ENCODE measurements around the gene GRIK2.

The GRIK2 gene

DNA sequence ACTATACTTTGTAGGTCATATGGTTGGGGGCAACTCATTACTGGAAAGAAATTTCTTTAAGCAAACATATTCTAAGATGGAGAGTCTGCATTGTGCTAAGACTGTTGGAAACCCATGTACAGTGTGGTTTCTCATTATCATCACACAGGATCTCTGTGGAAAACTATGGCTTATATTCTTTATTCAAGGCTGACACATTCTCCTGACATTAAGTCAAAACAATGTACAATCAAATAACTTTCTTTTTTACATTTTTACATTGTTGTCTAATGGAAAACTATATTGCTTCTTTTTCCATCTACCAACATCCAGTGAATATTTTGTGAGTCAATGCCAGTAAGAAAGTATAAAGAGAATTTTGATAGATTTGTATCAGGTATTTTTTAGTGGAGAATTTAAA lies 417.6 kb downstream of the GRIK2 start:
- no peak for DNase-seq

DNA sequence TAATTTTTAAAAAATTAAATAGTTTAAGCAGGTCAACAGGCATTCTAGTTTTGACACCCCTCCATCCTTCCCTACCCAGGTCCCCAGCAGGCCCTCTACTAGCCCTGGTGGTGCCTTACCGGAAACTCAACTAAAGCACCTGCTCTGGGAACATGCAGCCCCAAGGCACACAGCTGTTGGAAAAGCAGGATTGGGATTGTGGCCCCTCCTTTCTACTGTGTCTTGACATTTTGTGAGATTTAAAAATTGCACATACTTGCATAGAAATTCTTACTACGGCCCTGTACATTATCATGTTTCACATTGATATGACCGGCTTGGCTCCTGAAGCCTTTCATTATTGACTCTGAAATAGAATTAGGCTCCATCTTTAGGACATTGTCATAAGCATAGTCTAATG lies 423.2 kb downstream of the GRIK2 start:
- no peak for DNase-seq

DNA sequence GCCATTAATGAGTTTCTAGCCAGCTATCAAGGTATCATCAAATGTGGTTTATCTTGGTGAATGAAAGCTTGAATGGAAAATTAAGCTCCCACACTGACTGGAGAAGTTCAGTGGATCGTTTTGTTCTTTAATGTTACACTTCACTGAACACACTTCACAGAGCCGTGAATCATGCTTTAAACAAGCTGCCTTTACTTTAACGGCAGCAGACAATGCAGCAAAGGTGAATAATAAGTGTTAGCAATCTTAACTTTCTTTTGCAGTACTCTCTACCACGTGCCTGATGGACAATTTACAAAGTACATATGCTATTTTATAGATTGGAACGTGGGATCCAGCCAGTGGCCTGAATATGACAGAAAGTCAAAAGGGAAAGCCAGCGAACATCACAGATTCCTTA lies 424.5 kb downstream of the GRIK2 start:
- no peak for DNase-seq

DNA sequence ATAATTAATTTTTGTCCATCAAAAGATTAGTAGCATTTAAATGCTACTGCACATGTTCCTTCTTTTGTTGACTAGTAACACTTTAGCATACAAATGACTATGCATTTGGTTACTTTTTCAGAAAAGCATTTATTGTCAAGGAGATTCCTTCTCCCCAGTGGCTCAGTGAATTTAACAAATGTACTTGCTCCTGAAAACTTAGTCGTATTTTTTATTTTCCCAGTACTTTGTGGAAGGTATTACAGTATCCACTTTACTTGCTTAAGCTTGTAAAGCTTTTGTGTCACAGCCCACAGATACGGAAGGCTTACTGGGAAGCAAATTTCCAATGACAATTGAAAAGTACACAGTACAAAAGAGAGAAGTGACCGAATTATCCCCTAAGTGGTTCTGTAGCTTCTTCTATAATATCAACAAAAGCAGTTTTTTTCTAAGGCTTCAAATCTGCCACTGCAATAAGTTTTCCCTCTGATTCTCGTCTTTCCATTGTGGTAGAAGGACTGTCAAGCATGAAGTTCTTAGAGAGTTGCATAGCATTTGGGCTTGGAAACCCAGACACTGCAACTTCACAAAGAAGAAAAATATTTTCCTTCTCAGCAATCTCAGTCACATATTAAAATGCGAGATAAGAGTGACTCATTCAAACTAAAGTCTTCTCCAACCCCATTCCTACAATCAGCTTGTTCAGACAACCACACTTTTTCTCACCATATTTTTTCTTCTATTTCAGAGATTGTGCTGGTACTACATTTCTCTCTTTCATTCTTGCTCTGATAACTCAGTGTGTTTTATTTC lies 431.2 kb downstream of the GRIK2 start:
- DNase-seq: no peak

DNA sequence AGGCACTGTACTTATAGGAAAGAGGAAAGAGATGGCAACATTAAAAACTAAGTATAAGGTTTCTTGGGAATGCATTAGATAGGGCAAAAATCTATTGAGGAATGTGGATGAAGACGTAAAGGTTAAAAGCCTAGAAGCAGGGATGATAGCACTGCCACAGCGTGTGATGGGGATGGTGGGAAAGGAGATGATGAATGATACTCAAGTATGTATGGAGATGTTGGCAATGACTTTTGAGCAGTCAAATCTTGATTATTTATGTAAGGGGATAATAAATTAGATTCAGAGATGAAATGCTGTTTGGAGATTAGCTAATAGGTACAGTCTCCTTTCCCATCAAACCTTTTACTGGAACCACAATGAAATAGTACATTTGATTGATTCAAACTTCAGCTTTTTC lies 432.8 kb downstream of the GRIK2 start:
- no peak for DNase-seq

DNA sequence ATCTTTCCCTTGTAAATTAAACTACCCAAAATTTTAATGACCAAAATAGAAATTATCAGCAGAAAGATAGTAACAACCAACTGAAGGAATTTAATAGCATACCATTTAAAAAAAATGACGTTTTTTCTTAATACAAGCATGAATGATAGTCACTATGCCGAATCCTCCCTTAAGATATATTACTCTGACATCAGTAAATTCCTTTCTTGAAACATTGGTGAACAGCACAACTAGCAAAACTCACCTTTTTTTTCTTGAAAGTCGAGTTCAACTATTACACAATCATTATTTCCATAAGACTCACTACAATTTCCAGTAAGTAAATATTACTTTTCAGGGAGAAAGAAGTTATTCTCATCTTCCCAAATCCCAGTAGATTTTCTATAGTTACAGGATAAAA lies 433.2 kb downstream of the GRIK2 start:
- DNase-seq: no peak

DNA sequence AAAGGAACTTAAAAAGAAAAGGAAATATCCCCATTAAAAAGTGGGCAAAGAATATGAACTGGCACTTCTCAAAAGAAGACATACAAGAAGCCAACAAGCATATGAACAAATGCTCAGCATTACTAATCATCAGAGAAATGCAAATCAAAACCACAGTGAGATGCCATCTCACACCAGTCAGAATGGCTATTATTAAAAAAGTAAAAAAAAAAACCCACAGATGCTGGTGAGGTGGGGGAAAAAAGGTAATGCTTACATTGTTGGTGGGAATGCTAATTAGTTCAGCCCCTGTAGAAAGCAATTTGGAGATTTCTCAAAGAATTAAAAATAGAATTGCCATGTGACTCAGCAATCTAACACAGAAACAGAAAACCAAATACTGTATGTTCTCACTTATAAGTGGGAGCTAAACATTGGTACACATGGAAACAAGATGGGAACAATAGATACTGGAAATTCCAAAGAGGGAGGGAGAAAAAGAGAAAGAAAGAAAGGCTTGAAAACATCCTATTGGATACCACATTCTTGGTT lies 437.1 kb downstream of the GRIK2 start:
- no peak for DNase-seq

DNA sequence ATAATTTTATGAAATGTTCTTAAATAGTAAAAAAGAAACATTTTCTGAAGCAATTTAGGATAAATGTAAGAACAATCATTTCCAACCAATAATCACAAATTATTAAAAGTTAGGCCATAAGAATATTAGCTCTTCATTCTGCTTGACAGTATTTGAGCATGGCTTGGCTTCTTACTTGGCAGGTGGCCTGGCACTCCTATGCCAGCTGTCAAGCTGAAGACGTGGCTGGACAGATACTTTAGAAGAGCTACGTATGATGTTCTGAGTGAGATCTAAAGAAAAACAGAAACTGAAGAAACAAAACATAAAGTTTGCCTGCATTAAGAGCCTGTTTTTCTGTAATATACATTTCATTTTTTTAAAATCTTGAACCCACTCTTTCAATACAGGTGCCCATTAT lies 438.9 kb downstream of the GRIK2 start:
- DNase-seq: no peak

DNA sequence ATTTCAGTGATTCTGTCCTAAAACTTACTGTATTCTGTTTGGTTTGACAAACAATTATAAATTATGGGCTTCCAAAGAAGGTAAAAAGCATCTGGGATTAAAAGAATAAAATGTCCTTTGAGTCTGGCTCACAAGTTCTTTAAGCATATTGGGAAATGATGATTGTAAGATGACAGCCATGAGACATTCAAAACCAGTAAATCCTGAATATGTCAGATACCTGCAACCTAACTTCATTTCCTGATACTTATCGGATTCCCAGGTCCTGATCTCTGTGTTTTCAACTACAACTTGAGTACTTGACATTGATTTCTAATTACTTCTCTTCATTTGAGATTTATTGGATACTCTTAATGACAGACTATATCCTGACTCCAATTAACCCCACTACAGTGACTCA lies 446.6 kb downstream of the GRIK2 start:
- DNase-seq: no peak

DNA sequence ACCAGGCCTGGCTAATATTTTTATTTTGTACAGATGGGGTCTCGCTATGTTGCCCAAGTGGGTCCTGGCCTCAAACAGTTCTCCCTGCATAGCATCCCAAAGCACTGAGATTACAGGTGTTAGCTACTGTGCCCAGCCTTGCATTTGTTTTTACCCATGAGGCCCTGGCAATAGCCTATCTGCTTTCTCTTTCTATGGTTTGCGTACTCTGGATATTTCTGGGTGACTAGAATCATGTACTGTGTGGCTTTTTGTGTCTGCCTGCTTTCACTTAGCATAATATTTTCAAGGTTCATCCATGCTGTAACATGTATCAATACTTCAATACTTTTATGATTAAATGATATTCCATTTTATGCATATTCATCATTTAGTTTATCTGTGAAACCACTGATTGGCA lies 451.7 kb downstream of the GRIK2 start:
- no peak for DNase-seq

DNA sequence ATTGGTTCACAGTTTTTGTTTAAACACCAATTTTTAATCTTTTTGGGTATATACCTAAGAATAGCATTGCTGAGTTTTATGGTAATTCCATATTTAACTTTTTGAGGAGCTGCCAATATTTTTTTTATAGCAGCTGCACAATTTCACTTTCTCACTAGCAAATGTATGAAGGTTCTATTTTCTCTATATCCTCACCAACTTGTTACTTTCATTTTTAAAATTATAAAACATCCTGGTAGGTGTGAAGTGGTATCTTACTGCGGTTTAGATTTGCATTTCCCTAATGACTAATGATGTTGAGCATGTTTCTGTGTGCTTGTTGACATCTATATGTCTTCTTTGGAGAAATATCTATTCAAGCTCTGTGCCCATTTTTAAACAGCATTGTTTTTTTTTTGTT lies 452.1 kb downstream of the GRIK2 start:
- DNase-seq: no peak

DNA sequence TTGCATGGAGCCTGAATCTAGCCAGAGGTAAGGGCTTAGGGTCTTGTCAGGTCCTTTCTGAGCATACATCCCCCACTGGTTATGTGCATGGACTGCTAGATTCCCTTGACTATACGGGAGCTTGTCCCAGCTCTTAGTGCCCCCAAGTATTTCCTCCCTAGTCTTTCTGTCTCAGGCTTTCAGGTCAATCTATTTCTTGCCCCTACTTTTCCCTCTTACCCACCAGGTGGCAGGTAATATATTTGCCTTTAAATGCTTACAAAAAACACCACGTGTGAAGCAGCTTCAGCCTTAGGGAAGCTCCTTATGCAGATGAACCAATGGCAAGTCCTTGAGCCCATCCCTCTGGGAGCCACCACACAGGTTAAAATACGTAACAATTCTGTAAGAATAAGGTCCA lies 454.2 kb downstream of the GRIK2 start:
- no peak for DNase-seq

DNA sequence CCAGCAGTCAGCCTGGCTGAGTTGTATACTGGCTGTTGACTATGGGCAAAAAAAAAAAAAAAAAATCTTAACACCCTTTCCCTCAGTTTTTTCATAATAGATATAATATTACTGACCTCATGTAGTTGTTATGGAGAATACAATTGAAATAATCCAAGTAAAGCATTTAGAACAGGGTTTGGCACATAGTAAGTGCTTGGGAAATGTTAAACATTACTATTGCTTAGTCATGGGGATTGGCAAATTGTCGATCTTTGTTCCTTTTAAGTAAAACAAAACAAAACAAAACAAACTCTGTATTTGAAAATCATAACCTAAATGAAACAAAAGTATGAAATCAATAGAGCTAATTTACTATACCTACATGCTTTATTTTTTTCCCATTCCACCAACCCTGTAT lies 458.4 kb downstream of the GRIK2 start:
- no peak for DNase-seq

DNA sequence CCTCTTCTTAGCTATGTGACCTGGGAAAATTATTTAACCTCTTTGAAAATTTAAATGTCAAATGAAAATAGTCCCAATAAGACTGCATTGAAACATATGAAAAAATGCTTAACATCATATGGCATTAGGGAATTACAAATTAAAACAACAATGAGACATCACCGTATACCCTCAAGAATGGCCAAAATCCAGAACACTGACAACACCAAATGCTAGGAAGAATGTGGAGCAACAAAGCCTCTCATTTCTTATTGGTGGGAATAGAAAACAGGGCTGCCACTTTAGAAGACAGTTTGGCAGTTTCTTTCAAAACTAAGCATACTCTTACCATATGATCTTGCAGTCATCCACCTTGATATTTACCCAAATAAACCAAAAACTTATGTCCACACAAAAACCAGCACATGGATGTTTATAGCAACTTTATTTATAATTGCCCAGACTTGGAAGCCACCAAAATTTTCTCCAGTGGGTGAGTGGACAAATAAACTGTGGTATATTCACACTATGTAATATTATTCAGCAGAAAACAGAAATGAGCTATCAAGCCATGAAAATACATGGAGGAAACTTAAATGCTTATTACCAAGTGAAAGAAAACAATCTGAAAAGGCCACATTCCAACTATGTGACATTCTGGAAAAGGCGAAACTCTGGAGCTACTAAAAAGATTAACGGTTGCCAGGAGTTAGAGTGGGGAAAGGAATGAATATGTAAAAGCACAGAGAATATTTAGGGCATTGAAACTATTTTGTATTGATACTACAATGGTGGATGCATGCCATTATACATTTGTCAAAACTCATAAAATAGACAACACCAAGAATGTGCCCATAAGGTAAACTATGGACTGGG lies 459.9 kb downstream of the GRIK2 start:
- DNase-seq: no peak

DNA sequence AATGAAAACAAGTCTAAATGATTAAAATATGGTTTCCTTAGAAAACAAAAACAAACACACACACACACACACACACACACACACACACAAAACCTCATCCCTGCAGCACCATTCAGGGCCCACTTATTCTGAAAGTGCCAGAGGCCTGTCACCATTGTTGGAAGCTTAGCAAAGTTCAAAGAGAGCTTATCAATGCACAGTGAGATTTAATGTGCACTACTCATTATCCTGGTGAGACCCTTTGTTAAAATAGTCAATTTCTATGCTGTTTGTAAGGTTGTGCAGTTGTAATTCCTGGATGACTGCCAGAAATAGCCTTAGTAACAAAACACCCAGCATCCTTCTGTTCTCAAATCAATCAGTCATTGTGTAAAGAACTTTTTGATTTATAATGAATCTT lies 482.9 kb downstream of the GRIK2 start:
- DNase-seq: no peak

DNA sequence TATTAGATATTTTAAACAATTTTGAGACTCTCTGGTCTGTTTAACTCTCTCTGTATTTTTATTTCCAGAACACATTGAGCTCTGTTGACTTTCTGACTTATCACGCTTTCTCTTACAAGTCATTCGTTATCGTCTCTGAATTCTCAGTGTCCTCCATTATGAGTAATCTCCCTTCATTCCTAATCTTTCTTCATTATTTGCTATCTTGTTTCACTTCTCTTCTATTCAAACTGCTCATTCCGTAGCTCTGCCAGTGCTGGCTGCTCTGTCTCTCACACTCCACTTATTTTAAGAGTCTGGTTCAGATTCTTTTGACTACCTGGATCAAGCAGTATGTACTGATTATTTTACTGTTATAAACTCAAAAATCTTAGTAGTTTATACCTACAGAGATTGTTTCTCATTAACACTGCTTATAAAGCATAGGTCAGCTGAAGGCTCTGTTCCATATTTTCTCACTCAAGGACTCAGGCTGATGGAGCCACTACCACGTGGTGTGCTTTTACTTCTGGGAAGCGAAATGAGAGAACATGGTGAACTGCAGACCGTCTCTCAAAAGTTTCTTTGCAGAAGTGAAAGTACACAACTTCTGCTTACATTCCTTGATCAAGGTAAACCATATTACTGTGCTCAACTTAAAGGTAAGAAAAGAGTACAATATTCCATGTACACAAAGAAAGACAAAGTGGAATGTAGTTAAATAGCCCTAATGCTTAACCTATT lies 485.2 kb downstream of the GRIK2 start:
- DNase-seq: no peak

DNA sequence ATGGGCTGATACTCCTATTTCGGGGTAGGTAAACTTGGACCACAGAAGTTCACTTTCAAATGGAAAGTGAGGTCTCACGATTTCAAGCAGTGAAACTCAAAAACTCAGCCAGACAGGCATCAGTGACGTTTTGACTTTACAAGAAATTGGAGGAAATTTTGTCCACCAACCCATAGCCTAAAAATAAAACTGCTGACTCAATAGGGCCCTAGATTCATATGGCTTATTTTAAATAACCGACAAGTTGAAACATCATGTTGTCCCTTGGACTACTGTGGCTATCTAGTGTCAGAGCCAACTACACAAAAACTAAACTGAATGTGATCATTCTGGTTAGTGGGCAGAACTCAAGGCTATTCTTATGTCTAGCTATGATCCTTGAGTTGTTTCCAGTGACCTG lies 486.3 kb downstream of the GRIK2 start:
- no peak for DNase-seq

DNA sequence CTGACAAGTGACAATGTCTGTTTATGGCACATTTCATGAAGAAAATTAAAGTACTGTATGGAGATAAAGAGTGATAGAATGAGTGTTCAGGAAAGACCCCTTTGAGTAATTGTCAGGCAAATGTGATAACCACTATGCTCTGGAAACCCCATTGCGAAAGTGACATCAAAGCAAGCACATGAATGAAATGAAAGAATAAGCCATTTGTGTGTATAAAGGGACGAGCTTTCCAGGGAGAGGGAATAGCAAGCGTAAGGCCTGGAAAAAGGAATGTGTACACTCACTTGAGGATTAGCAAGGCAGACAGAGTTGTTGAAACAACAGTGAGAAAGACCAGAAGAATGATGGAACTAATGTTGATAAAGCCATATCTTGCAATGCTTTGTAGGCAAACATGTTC lies 490.0 kb downstream of the GRIK2 start:
- DNase-seq: no peak

DNA sequence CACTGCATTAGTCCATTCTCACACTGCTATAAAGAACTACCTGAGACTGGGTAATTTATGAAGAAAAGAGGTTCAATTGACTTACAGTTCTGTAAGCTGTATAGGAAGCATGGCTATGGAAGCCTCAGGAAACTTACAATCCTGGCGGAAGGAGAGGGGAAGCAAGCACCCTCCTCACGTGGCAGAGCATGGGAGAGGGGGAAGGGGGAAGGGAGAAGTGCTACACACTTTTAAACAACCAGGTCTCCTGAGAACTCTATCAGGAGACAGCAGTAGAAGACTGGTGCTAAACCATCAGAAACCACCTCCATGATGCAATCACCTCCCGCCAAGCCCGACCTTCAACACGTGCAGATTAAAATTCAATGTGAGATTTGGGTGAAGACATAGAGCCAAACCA lies 494.0 kb downstream of the GRIK2 start:
- DNase-seq: no peak

DNA sequence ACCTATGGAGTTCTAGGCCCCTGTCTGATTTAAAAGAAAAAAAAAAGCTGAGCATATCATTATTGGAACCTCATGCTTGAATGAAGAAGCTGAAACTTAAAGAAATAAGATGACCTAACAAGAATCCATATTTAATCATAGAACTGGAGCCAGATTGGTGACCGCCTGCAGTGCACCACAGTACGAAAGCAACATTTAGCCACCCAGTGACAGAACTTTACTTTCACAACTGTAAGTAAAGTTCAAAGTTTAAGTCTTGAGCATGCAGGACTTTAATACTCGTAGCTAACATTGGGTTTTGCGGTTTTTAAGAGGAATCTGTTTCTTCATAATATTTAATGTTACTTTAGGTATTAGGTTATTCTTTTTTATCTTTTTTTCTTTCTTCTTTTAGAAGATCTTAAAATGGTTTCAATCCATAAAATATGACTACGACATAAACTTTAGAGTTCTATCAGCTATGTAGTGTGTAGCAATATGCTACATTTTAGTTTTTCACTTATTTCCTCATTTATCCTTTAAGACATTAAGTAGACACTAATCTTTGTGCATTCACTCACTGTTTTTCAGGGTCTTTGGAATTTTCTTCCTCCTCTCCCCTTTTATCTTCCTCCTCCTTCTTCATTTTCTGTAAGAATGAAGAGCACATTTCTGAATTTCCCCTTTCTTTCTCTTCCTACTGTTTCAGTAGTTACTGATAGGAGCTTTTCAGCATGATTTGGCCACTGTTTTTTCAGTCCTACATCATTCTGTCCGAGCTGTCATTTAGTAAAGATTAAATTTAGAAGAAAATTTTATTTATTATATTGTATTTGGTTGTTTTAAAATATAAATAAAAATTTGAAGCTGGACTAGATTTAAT lies 514.1 kb downstream of the GRIK2 start:
- no peak for DNase-seq

DNA sequence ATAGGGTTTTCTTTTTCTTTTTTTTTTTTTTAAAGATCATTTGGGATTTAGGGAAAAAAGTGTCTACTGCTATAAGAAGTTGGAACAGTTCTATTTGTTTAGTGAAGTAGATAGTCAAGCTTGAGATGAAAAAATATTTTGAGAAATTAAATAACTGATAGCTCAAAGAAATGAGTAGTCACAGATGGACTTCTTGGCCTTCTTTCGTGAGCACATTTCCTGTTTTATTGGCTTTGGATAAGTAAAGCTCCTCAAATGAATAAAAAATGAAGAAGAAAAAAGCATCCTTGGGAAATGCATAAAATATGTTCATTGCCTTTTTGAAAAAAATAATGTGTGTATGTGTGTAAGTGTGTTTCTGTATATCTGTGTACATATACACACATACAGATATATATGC lies 515.9 kb downstream of the GRIK2 start:
- no peak for DNase-seq

DNA sequence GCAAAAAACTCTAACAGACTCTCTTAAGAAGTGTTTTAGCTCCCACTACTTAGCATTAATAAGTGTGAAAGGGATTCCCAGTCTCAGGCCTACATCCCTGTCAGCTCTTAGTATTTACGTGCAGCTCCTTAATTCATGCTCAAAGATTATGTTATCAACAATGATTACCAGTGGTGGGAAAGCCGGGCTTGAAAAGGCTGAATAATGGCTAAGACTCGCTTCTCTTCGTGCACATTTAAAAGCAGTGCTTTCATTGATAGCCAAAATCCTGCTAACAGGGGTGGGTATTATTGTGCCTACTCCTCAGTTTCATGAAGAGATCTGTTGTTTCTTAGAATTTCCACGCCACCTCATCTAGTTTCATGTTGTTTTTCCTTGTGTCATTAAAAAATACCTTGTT lies 518.8 kb downstream of the GRIK2 start:
- no peak for DNase-seq

DNA sequence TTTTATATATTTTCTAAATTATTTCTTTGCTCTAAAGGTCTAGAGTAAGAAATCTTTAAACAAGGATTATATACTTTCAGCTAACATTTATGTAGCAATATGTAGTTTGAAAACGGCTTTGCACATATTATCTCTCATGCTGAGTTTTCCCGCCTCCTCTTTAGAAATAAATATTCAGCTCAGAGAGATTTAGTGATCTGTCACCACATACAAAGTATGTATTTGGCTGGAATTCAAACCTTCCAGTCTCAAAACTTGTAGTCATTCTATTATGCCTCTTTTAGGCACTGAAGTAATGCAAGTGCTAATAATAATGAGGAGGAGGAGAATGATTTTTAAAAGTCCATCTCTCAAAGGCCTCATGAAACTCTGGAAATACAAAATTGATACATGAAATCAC lies 525.0 kb downstream of the GRIK2 start:
- DNase-seq: no peak

All from 8988T (cell line).